Measurements from ENCODE around the gene F11. TPM values are rescaled to one million over a fixed set of nuclear protein-coding genes. Genes with fewer than 3 reads are reported as not detected.

The F11 gene
- total RNA-seq, 1 experiment from 2014 or later, result 1.6 TPM

DNA sequence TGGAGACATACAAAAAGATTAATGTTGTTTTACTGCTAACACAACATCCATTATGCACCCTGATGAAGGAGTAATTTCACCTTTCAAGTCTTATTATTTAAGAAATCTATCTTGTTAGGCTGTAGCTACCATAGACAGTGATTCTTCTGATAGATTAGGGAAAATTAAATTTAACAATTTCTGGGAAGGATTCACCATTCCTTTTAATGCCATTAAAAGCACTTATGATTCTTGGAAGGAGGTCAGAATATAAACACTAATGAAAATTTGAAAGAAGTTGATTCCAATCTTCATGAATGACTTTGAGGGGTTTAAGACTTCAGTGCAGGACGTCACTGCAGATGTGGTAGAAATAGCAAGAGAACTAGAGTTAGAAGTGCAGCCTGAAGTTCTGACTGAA is 69.8 kb downstream of the F11 start (continued):
- TF ChIP-seq, protein P1, sequence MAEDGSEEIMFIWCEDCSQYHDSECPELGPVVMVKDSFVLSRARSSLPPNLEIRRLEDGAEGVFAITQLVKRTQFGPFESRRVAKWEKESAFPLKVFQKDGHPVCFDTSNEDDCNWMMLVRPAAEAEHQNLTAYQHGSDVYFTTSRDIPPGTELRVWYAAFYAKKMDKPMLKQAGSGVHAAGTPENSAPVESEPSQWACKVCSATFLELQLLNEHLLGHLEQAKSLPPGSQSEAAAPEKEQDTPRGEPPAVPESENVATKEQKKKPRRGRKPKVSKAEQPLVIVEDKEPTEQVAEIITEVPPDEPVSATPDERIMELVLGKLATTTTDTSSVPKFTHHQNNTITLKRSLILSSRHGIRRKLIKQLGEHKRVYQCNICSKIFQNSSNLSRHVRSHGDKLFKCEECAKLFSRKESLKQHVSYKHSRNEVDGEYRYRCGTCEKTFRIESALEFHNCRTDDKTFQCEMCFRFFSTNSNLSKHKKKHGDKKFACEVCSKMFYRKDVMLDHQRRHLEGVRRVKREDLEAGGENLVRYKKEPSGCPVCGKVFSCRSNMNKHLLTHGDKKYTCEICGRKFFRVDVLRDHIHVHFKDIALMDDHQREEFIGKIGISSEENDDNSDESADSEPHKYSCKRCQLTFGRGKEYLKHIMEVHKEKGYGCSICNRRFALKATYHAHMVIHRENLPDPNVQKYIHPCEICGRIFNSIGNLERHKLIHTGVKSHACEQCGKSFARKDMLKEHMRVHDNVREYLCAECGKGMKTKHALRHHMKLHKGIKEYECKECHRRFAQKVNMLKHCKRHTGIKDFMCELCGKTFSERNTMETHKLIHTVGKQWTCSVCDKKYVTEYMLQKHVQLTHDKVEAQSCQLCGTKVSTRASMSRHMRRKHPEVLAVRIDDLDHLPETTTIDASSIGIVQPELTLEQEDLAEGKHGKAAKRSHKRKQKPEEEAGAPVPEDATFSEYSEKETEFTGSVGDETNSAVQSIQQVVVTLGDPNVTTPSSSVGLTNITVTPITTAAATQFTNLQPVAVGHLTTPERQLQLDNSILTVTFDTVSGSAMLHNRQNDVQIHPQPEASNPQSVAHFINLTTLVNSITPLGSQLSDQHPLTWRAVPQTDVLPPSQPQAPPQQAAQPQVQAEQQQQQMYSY (CRISPR knock-in tag; IDR thresholded peaks at IDR 0.05), result no peak
- TF ChIP-seq, protein P2, sequence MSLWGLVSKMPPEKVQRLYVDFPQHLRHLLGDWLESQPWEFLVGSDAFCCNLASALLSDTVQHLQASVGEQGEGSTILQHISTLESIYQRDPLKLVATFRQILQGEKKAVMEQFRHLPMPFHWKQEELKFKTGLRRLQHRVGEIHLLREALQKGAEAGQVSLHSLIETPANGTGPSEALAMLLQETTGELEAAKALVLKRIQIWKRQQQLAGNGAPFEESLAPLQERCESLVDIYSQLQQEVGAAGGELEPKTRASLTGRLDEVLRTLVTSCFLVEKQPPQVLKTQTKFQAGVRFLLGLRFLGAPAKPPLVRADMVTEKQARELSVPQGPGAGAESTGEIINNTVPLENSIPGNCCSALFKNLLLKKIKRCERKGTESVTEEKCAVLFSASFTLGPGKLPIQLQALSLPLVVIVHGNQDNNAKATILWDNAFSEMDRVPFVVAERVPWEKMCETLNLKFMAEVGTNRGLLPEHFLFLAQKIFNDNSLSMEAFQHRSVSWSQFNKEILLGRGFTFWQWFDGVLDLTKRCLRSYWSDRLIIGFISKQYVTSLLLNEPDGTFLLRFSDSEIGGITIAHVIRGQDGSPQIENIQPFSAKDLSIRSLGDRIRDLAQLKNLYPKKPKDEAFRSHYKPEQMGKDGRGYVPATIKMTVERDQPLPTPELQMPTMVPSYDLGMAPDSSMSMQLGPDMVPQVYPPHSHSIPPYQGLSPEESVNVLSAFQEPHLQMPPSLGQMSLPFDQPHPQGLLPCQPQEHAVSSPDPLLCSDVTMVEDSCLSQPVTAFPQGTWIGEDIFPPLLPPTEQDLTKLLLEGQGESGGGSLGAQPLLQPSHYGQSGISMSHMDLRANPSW (CRISPR knock-in tag; conservative IDR thresholded peaks at IDR 0.05; ENCODE audit: low read depth), result no peak
- TF ChIP-seq NR3C1 (CRISPR knock-in tag; conservative IDR thresholded peaks at IDR 0.05; ENCODE audit: low read depth) (no peak), RORB (CRISPR knock-in tag; IDR thresholded peaks at IDR 0.05) (no peak), CBFB (CRISPR knock-in tag; IDR thresholded peaks at IDR 0.05; ENCODE audit: low read depth) (no peak), NR1H2 (CRISPR knock-in tag; IDR thresholded peaks at IDR 0.05) (no peak), TEAD1 (CRISPR knock-in tag; IDR thresholded peaks at IDR 0.05) (no peak)
- TF ChIP-seq, protein P3, sequence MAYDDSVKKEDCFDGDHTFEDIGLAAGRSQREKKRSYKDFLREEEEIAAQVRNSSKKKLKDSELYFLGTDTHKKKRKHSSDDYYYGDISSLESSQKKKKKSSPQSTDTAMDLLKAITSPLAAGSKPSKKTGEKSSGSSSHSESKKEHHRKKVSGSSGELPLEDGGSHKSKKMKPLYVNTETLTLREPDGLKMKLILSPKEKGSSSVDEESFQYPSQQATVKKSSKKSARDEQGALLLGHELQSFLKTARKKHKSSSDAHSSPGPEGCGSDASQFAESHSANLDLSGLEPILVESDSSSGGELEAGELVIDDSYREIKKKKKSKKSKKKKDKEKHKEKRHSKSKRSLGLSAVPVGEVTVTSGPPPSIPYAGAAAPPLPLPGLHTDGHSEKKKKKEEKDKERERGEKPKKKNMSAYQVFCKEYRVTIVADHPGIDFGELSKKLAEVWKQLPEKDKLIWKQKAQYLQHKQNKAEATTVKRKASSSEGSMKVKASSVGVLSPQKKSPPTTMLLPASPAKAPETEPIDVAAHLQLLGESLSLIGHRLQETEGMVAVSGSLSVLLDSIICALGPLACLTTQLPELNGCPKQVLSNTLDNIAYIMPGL (CRISPR knock-in tag; IDR thresholded peaks at IDR 0.05), result no peak

Other genes starting within 250 kb of the F11 start
- gene TLR3, start 197.0 kb upstream of the F11 start, total RNA-seq (2021), result 1.4 to 1.8 TPM (median 1.5 TPM) in 3 replicates
- 11.3 to 14.6 TPM (median 12.0 TPM) in 3 replicates for gene FAM149A, start 161.5 kb upstream of the F11 start, total RNA-seq (2021)
- 2.0 to 3.1 TPM (median 2.2 TPM) in 3 replicates for gene CYP4V2, start 74.6 kb upstream of the F11 start, total RNA-seq (2021)
- gene KLKB1, start 38.7 kb upstream of the F11 start, total RNA-seq (2021), result 9.8 to 10.1 TPM (median 10.1 TPM) in 3 replicates

Measured in WTC11 (cell line).